HFFc6 (cell line): Measurements from ENCODE around the gene VEZT. TPM values are rescaled to one million over a fixed set of nuclear protein-coding genes. Genes with fewer than 3 reads are reported as not detected.

ENCODE experiments used
- DNase-seq: peaks from one replicate; pipeline ENCODE4 v3.0.0-alpha.2; 2018
- H3K27ac Mint-ChIP-seq: 2 replicates; pipeline ENCODE4 v1.8.0; 2020; ENCODE audit warnings: mild to moderate bottlenecking, mixed read lengths
- H3K27me3 Mint-ChIP-seq: 2 replicates; pipeline ENCODE4 v1.8.0; 2021; ENCODE audit warnings: mild to moderate bottlenecking, moderate library complexity, mixed read lengths; ENCODE audit not compliant: insufficient read depth
- H3K36me3 Mint-ChIP-seq: 2 replicates; pipeline ENCODE4 v1.8.0; 2021; ENCODE audit warnings: low read depth, mixed read lengths
- H3K4me1 Mint-ChIP-seq: 2 replicates; pipeline ENCODE4 v1.8.0; 2020; ENCODE audit warnings: low read depth, mixed read lengths
- H3K4me3 Mint-ChIP-seq: 2 replicates; pipeline ENCODE4 v1.8.0; 2020; ENCODE audit warnings: mild to moderate bottlenecking, moderate library complexity, mixed read lengths
- H3K9me3 Mint-ChIP-seq: 2 replicates; pipeline ENCODE4 v1.8.0; 2020; ENCODE audit warnings: mild to moderate bottlenecking, mixed read lengths
- CTCF ChIP-seq: fragments of 200-600 bp; sonication (generic); IDR thresholded peaks from 2 replicates; pipeline ENCODE4 v1.5.0; 2021; ENCODE audit warnings: antibody characterized with exemption, mild to moderate bottlenecking
- total RNA-seq, 6 experiments: library from RNA; stranded (reverse); fragmentation: NEBNext Ultra II Directional; extraction: Animal tissue kit (Norgen Biotek cat#: 25700); gene quantifications; 2 replicates in 1 of 6; 3 replicates in 5 of 6; pipeline ENCODE4 v1.2.3, GENCODE V29; 2021

VEZT gene
- total RNA-seq, 6 experiments from 2014 or later: 61.8 to 69.0 (median 66.2) TPM

GRCh38 chr12:95328708-95329107 lies 111.1 kb downstream of the VEZT start:
- TF ChIP-seq CTCF: no peak
- H3K27me3 Mint-ChIP-seq: no peaks in the 10 kb centered on the region

GRCh38 chr12:95335948-95336347 lies 118.3 kb downstream of the VEZT start:
- Mint-ChIP-seq H3K9me3 (no peaks in the 10 kb centered on the region), H3K36me3 (no peaks in the 10 kb centered on the region), H3K4me3 (peak overlapping the region; percentile 78), H3K27ac (peak overlapping the region; percentile 72), H3K4me1 (peaks cover 52% of the 10 kb centered on the region), H3K27me3 (peaks cover 2% of the 10 kb centered on the region; the same call in 1 of the 2 replicates)
- no peak for DNase-seq
- TF ChIP-seq CTCF: no peak

More at GRCh38 chr12:95328708-95329107, 111.1 kb downstream of the VEZT start:
- Mint-ChIP-seq H3K4me3 (no peak overlapping the region), H3K9me3 (no peaks in the 10 kb centered on the region), H3K36me3 (no peaks in the 10 kb centered on the region), H3K4me1 (peaks cover 5% of the 10 kb centered on the region), H3K27ac (no peak overlapping the region)
- no peak for DNase-seq

GRCh38 chr12:95336387-95337067 lies 118.9 kb downstream of the VEZT start:
- Mint-ChIP-seq H3K9me3 (no peaks in the 10 kb centered on the region), H3K4me3 (peak overlapping the region; percentile 78), H3K27ac (peak overlapping the region; percentile 72), H3K27me3 (peaks cover 2% of the 10 kb centered on the region; the same call in 1 of the 2 replicates), H3K4me1 (peaks cover 56% of the 10 kb centered on the region), H3K36me3 (no peaks in the 10 kb centered on the region)
- DNase-seq: peak; percentile 79
- peak; percentile 85 for TF ChIP-seq CTCF

- DNase-seq: no peak
- H3K27ac Mint-ChIP-seq: no peak overlapping the region
These were observed 119.5 kb downstream of the VEZT start for GRCh38 chr12:95337146-95337545.

GRCh38 chr12:95339086-95339788 lies 121.6 kb downstream of the VEZT start:
- Mint-ChIP-seq H3K4me1 (peaks cover 52% of the 10 kb centered on the region), H3K36me3 (no peaks in the 10 kb centered on the region)

More at GRCh38 chr12:95337146-95337545, 119.5 kb downstream of the VEZT start:
- Mint-ChIP-seq H3K4me3 (no peak overlapping the region; the same call in 1 of the 2 replicates), H3K4me1 (peaks cover 56% of the 10 kb centered on the region), H3K36me3 (no peaks in the 10 kb centered on the region), H3K27me3 (peaks cover 2% of the 10 kb centered on the region; the same call in 1 of the 2 replicates), H3K9me3 (no peaks in the 10 kb centered on the region)
- TF ChIP-seq CTCF: no peak

More at GRCh38 chr12:95339086-95339788, 121.6 kb downstream of the VEZT start:
- Mint-ChIP-seq H3K4me3 (no peak overlapping the region), H3K27me3 (peaks cover 2% of the 10 kb centered on the region), H3K27ac (no peak overlapping the region), H3K9me3 (no peaks in the 10 kb centered on the region)
- no peak for TF ChIP-seq CTCF
- no peak for DNase-seq
